SK-N-MC (cell line): ENCODE measurements around the gene UNCX.

Source experiments
- EZH2 ChIP-seq: fragments of 200-600 bp; sonication (generic); IDR thresholded peaks from one replicate; pipeline ENCODE4 v1.6.1; 2017; ENCODE audit warnings: antibody characterized with exemption
- FOXP2 ChIP-seq: optimal IDR thresholded peaks from 2 replicates; pipeline ENCODE3; 2011; ENCODE audit warnings: mild to moderate bottlenecking, moderate library complexity; ENCODE audit not compliant: insufficient read depth; ENCODE audit errors: extremely low read length, control extremely low read depth
- POLR2AphosphoS5 ChIP-seq: IDR thresholded peaks from 2 replicates; pipeline ENCODE4 v1.6.1; 2012; ENCODE audit warnings: mild to moderate bottlenecking, low read depth, low read length, borderline replicate concordance

DNA sequence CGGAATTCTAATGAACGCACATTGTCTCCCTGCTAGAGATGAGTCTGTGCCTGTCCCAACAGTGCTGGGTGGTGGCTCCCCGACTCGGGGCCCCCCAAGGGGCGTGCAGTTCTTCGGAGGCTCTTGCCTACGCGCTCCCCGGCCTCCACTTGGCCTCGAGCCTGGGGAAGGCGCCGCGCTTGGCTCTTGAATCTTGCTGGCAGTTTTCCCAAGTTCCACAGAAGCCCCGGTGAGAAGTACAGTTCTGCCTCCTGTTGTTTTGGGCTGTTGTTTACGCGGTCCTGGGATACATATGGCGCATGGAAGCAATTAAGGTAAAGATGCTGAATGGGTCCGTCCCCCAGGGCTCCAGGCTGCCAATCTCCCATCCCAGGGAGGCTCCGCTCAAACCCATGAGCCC lies 32.6 kb upstream of the UNCX start:
- TF ChIP-seq EZH2 = no peak
- no peak for TF ChIP-seq POLR2AphosphoS5
- peak; percentile 99 for TF ChIP-seq FOXP2
